ENCODE measurements around the gene FNDC3A. TPM values are rescaled to one million over a fixed set of nuclear protein-coding genes. Genes with fewer than 3 reads are reported as not detected.
A peak's percentile ranks its signal among the peaks of the same experiment; 100 is the strongest.

Gene FNDC3A
- total and polyA plus RNA-seq, 4 donors = 17.6 to 87.6 (median 34.5) TPM

- Histone ChIP-seq H3K9ac (ENCODE audit: insufficient read depth in 1 of 2, low read length in 2 of 2) (no peak within 1 kb of the TSS), H3K27ac (ENCODE audit: low read depth in 1 of 2, low read length in 1 of 2) (no peak within 1 kb of the TSS), H3K4me1 (ENCODE audit: control insufficient read depth in 5 of 5, insufficient read depth in 5 of 5, low read length in 5 of 5) (peaks cover 0 to 20% (median 7%) of the 10 kb centered on the region in 5 donors), H3K27me3 (ENCODE audit: control insufficient read depth in 3 of 3, insufficient read depth in 3 of 3, low read length in 2 of 3) (peaks cover 0 to 66% (median 57%) of the 10 kb centered on the region in 3 donors), H3K36me3 (ENCODE audit: control insufficient read depth in 4 of 4, insufficient read depth in 4 of 4, low read length in 4 of 4) (no peaks in the 10 kb centered on the region), H3K4me3 (peak within 1 kb of the TSS; percentile 35), H3K9me3 (ENCODE audit: control insufficient read depth in 4 of 4, insufficient read depth in 3 of 4, low read length in 3 of 4) (peaks cover 0 to 7% (median 0%) of the 10 kb centered on the region in 4 donors)
- TF ChIP-seq, protein P1, sequence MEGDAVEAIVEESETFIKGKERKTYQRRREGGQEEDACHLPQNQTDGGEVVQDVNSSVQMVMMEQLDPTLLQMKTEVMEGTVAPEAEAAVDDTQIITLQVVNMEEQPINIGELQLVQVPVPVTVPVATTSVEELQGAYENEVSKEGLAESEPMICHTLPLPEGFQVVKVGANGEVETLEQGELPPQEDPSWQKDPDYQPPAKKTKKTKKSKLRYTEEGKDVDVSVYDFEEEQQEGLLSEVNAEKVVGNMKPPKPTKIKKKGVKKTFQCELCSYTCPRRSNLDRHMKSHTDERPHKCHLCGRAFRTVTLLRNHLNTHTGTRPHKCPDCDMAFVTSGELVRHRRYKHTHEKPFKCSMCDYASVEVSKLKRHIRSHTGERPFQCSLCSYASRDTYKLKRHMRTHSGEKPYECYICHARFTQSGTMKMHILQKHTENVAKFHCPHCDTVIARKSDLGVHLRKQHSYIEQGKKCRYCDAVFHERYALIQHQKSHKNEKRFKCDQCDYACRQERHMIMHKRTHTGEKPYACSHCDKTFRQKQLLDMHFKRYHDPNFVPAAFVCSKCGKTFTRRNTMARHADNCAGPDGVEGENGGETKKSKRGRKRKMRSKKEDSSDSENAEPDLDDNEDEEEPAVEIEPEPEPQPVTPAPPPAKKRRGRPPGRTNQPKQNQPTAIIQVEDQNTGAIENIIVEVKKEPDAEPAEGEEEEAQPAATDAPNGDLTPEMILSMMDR (IDR thresholded peaks at IDR 0.05; ENCODE audit: control extremely low read depth, extremely low read depth) = no peak
- ATAC-seq (ENCODE audit: insufficient read depth, low FRiP score) (peak; percentile 66), DNase-seq (peak; percentile 48 to 65 (median 58))
- WGBS, 2 donors = 4 to 5% methylated on average over 76 to 111 of the region's 111 CpGs
Observed at GRCh38 chr13:49220036-49220855, 244.5 kb downstream of the FNDC3A start, which contains the start of gene MLNR. TSS of gene MLNR (plus strand) at chr13:49220338. CDS start at chr13:49220338, 0 bp downstream.

GRCh38 chr13:49220856-49221589 is 245.3 kb downstream of the FNDC3A start:
- no peak overlapping the region for H3K27ac ChIP-seq (ENCODE audit: low read depth in 1 of 2, low read length in 1 of 2)
- H3K4me3 ChIP-seq = no peak overlapping the region
- no peaks in the 10 kb centered on the region for H3K36me3 ChIP-seq (ENCODE audit: control insufficient read depth in 4 of 4, insufficient read depth in 4 of 4, low read length in 4 of 4)
- ATAC-seq (ENCODE audit: insufficient read depth, low FRiP score) (no peak), DNase-seq (peak in 1 of 3 donors; percentile 25)
- no peak overlapping the region for H3K9ac ChIP-seq (ENCODE audit: insufficient read depth in 1 of 2, low read length in 2 of 2)
- 5 to 6% methylated on average over 54 to 73 of the region's 73 CpGs for WGBS, 2 donors
- peaks cover 0 to 7% (median 0%) of the 10 kb centered on the region in 4 donors for H3K9me3 ChIP-seq (ENCODE audit: control insufficient read depth in 4 of 4, insufficient read depth in 3 of 4, low read length in 3 of 4)
- H3K4me1 ChIP-seq (ENCODE audit: control insufficient read depth in 5 of 5, insufficient read depth in 5 of 5, low read length in 5 of 5) = peaks cover 0 to 20% (median 7%) of the 10 kb centered on the region in 5 donors
- TF ChIP-seq, protein P1 (IDR thresholded peaks at IDR 0.05; ENCODE audit: control extremely low read depth, extremely low read depth) = no peak
- peaks cover 0 to 66% (median 57%) of the 10 kb centered on the region in 3 donors for H3K27me3 ChIP-seq (ENCODE audit: control insufficient read depth in 3 of 3, insufficient read depth in 3 of 3, low read length in 2 of 3)

DNA sequence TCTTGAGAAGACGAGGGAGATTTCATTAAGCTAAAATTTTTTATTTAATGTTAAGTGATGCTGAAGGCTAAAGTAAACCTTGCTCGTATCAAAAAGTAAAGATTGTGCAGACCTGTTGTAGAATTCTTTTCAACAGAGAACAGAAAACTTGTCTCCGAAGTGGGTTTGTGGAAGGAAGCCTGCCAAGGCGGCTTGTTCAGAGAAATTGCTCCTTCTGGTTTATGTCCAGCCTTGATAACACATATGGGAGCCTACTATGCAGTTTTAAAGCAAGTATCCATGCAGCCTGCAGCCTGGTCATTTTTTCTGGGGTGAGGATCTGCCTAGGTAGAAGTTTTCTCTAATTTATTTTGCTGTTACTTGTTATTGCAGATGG is 245.9 kb downstream of the FNDC3A start:
- H3K9me3 ChIP-seq (ENCODE audit: control insufficient read depth in 4 of 4, insufficient read depth in 3 of 4, low read length in 3 of 4) = peaks cover 0 to 7% (median 0%) of the 10 kb centered on the region in 4 donors
- TF ChIP-seq, protein P1 (IDR thresholded peaks at IDR 0.05; ENCODE audit: control extremely low read depth, extremely low read depth) = no peak
- ATAC-seq (ENCODE audit: insufficient read depth, low FRiP score) (no peak), DNase-seq (peak in 1 of 3 donors; percentile 61)
- H3K9ac ChIP-seq (ENCODE audit: insufficient read depth in 1 of 2, low read length in 2 of 2) = no peak overlapping the region
- H3K27me3 ChIP-seq (ENCODE audit: control insufficient read depth in 3 of 3, insufficient read depth in 3 of 3, low read length in 2 of 3) = peaks cover 0 to 64% (median 57%) of the 10 kb centered on the region in 3 donors
- 58 to 78% methylated on average over 4 of the region's 4 CpGs for WGBS, 2 donors
- H3K27ac ChIP-seq (ENCODE audit: low read depth in 1 of 2, low read length in 1 of 2) = no peak overlapping the region
- no peak overlapping the region for H3K4me3 ChIP-seq
- peaks cover 0 to 20% (median 7%) of the 10 kb centered on the region in 5 donors for H3K4me1 ChIP-seq (ENCODE audit: control insufficient read depth in 5 of 5, insufficient read depth in 5 of 5, low read length in 5 of 5)
- no peaks in the 10 kb centered on the region for H3K36me3 ChIP-seq (ENCODE audit: control insufficient read depth in 4 of 4, insufficient read depth in 4 of 4, low read length in 4 of 4)

Data from lung (tissue), 12 donors.